ENCODE measurements around the gene LIMK2.
A peak's percentile ranks its signal among the peaks of the same experiment; 100 is the strongest.
"Not testable (repeated sequence)": the region's sequence is repeated elsewhere in the genome, so short reads cannot be mapped to it uniquely, and the experiment has no call there.

LIMK2 gene

GRCh38 chr22:31235081-31235480 lies 23.0 kb downstream of the LIMK2 start:
- no peak for DNase-seq
- H3K79me1 ChIP-seq (ENCODE audit: low read length) = peaks cover 12% of the 10 kb centered on the region

GRCh38 chr22:31236044-31236443 lies 23.9 kb downstream of the LIMK2 start:
- not testable (repeated sequence) for DNase-seq; H3K56ac ChIP-seq (ENCODE audit: low read length); H3K4me2 ChIP-seq (ENCODE audit: low read length); H3K9ac ChIP-seq (ENCODE audit: low read length); H2BK5ac ChIP-seq (ENCODE audit: low read length); H2AK5ac ChIP-seq (ENCODE audit: low read length); H3K4ac ChIP-seq (ENCODE audit: low read depth, low read length); H3K27ac ChIP-seq (ENCODE audit: low read depth, low read length); H3K36me3 ChIP-seq (ENCODE audit: control insufficient read depth, insufficient read depth, low read length); H3K4me1 ChIP-seq (ENCODE audit: control insufficient read depth, low read depth, low read length); H3K79me2 ChIP-seq (ENCODE audit: control insufficient read depth, insufficient read depth, low read length); H2BK120ac ChIP-seq (ENCODE audit: low read depth, low read length); H3K18ac ChIP-seq (ENCODE audit: low read length); H3K4me3 ChIP-seq (ENCODE audit: low read length); H3K27me3 ChIP-seq (ENCODE audit: insufficient read depth, low read length, poor library complexity); H2BK15ac ChIP-seq (replicated peaks; ENCODE audit: low read depth); H4K5ac ChIP-seq (ENCODE audit: low read length); H3K23ac ChIP-seq (ENCODE audit: low read length); H4K8ac ChIP-seq (ENCODE audit: low read depth, low read length)
- WGBS (ENCODE audit: extremely low coverage, insufficient coverage, low lambda C conversion rate) = no CpG with 5 or more reads among the region's 4 CpGs
- peaks cover 12% of the 10 kb centered on the region for H3K79me1 ChIP-seq (ENCODE audit: low read length)

More at GRCh38 chr22:31235081-31235480, 23.0 kb downstream of the LIMK2 start:
- no CpG with 5 or more reads among the region's 3 CpGs for WGBS (ENCODE audit: extremely low coverage, insufficient coverage, low lambda C conversion rate)
- H2AK5ac ChIP-seq (ENCODE audit: low read length) = no peak overlapping the region
- H3K36me3 ChIP-seq (ENCODE audit: control insufficient read depth, insufficient read depth, low read length) = no peaks in the 10 kb centered on the region
- no peak overlapping the region for H4K5ac ChIP-seq (ENCODE audit: low read length)
- H3K9ac ChIP-seq (ENCODE audit: low read length) = no peak overlapping the region
- H2BK15ac ChIP-seq (replicated peaks; ENCODE audit: low read depth) = no peak overlapping the region
- H3K79me2 ChIP-seq (ENCODE audit: control insufficient read depth, insufficient read depth, low read length) = peaks cover 4% of the 10 kb centered on the region
- no peak overlapping the region for H2BK5ac ChIP-seq (ENCODE audit: low read length)
- no peak overlapping the region for H4K8ac ChIP-seq (ENCODE audit: low read depth, low read length)
- H3K18ac ChIP-seq (ENCODE audit: low read length) = no peak overlapping the region
- no peaks in the 10 kb centered on the region for H3K4me1 ChIP-seq (ENCODE audit: control insufficient read depth, low read depth, low read length)
- H3K23ac ChIP-seq (ENCODE audit: low read length) = no peak overlapping the region
- no peaks in the 10 kb centered on the region for H3K27me3 ChIP-seq (ENCODE audit: insufficient read depth, low read length, poor library complexity)
- no peak overlapping the region for H3K56ac ChIP-seq (ENCODE audit: low read length)
- no peak overlapping the region for H3K4me3 ChIP-seq (ENCODE audit: low read length)
- no peak overlapping the region for H3K4ac ChIP-seq (ENCODE audit: low read depth, low read length)
- no peak overlapping the region for H3K4me2 ChIP-seq (ENCODE audit: low read length)
- H2BK120ac ChIP-seq (ENCODE audit: low read depth, low read length) = no peak overlapping the region
- H3K27ac ChIP-seq (ENCODE audit: low read depth, low read length) = no peak overlapping the region

- H3K18ac ChIP-seq (ENCODE audit: low read length) = no peak overlapping the region
- no peak overlapping the region for H3K9ac ChIP-seq (ENCODE audit: low read length)
- no peak overlapping the region for H3K4me2 ChIP-seq (ENCODE audit: low read length)
- WGBS (ENCODE audit: extremely low coverage, insufficient coverage, low lambda C conversion rate) = no CpG with 5 or more reads among the region's 1 CpG
- H4K8ac ChIP-seq (ENCODE audit: low read depth, low read length) = no peak overlapping the region
- H3K23ac ChIP-seq (ENCODE audit: low read length) = no peak overlapping the region
- no peak overlapping the region for H3K56ac ChIP-seq (ENCODE audit: low read length)
- H3K79me1 ChIP-seq (ENCODE audit: low read length) = peaks cover 11% of the 10 kb centered on the region
- no peaks in the 10 kb centered on the region for H3K36me3 ChIP-seq (ENCODE audit: control insufficient read depth, insufficient read depth, low read length)
- no peak overlapping the region for H2BK15ac ChIP-seq (replicated peaks; ENCODE audit: low read depth)
- H2AK5ac ChIP-seq (ENCODE audit: low read length) = no peak overlapping the region
- no peak for DNase-seq
- no peak overlapping the region for H2BK120ac ChIP-seq (ENCODE audit: low read depth, low read length)
- H3K4me1 ChIP-seq (ENCODE audit: control insufficient read depth, low read depth, low read length) = peaks cover 3% of the 10 kb centered on the region
- H2BK5ac ChIP-seq (ENCODE audit: low read length) = no peak overlapping the region
- no peak overlapping the region for H3K4ac ChIP-seq (ENCODE audit: low read depth, low read length)
- H3K27me3 ChIP-seq (ENCODE audit: insufficient read depth, low read length, poor library complexity) = no peaks in the 10 kb centered on the region
- H3K4me3 ChIP-seq (ENCODE audit: low read length) = no peak overlapping the region
- no peak overlapping the region for H3K27ac ChIP-seq (ENCODE audit: low read depth, low read length)
- peaks cover 4% of the 10 kb centered on the region for H3K79me2 ChIP-seq (ENCODE audit: control insufficient read depth, insufficient read depth, low read length)
- no peak overlapping the region for H4K5ac ChIP-seq (ENCODE audit: low read length)
These were observed 26.0 kb downstream of the LIMK2 start for GRCh38 chr22:31238057-31238456.

- WGBS (ENCODE audit: extremely low coverage, insufficient coverage, low lambda C conversion rate) = no CpG with 5 or more reads among the region's 6 CpGs
- H3K4me2 ChIP-seq (ENCODE audit: low read length) = no peak overlapping the region
- no peak overlapping the region for H3K56ac ChIP-seq (ENCODE audit: low read length)
- no peak overlapping the region for H3K4ac ChIP-seq (ENCODE audit: low read depth, low read length)
- no peaks in the 10 kb centered on the region for H3K27me3 ChIP-seq (ENCODE audit: insufficient read depth, low read length, poor library complexity)
- H2AK5ac ChIP-seq (ENCODE audit: low read length) = no peak overlapping the region
- H3K23ac ChIP-seq (ENCODE audit: low read length) = no peak overlapping the region
- no peak overlapping the region for H2BK120ac ChIP-seq (ENCODE audit: low read depth, low read length)
- no peaks in the 10 kb centered on the region for H3K36me3 ChIP-seq (ENCODE audit: control insufficient read depth, insufficient read depth, low read length)
- H2BK5ac ChIP-seq (ENCODE audit: low read length) = no peak overlapping the region
- no peak overlapping the region for H2BK15ac ChIP-seq (replicated peaks; ENCODE audit: low read depth)
- no peak overlapping the region for H3K4me3 ChIP-seq (ENCODE audit: low read length)
- H4K8ac ChIP-seq (ENCODE audit: low read depth, low read length) = no peak overlapping the region
- peaks cover 4% of the 10 kb centered on the region for H3K79me2 ChIP-seq (ENCODE audit: control insufficient read depth, insufficient read depth, low read length)
- H3K18ac ChIP-seq (ENCODE audit: low read length) = no peak overlapping the region
- H3K4me1 ChIP-seq (ENCODE audit: control insufficient read depth, low read depth, low read length) = peaks cover 15% of the 10 kb centered on the region
- H3K9ac ChIP-seq (ENCODE audit: low read length) = no peak overlapping the region
- H4K5ac ChIP-seq (ENCODE audit: low read length) = no peak overlapping the region
- H3K79me1 ChIP-seq (ENCODE audit: low read length) = peaks cover 11% of the 10 kb centered on the region
- H3K27ac ChIP-seq (ENCODE audit: low read depth, low read length) = no peak overlapping the region
- DNase-seq = no peak
These were observed 27.8 kb downstream of the LIMK2 start for GRCh38 chr22:31239771-31240370.

GRCh38 chr22:31241200-31241599 lies 29.1 kb downstream of the LIMK2 start:
- no peak overlapping the region for H3K18ac ChIP-seq (ENCODE audit: low read length)
- H3K4me1 ChIP-seq (ENCODE audit: control insufficient read depth, low read depth, low read length) = peaks cover 15% of the 10 kb centered on the region
- no CpG with 5 or more reads among the region's 1 CpG for WGBS (ENCODE audit: extremely low coverage, insufficient coverage, low lambda C conversion rate)
- no peak overlapping the region for H3K4me2 ChIP-seq (ENCODE audit: low read length)
- no peaks in the 10 kb centered on the region for H3K27me3 ChIP-seq (ENCODE audit: insufficient read depth, low read length, poor library complexity)
- H2BK120ac ChIP-seq (ENCODE audit: low read depth, low read length) = no peak overlapping the region
- H4K5ac ChIP-seq (ENCODE audit: low read length) = no peak overlapping the region
- H3K27ac ChIP-seq (ENCODE audit: low read depth, low read length) = no peak overlapping the region
- no peak overlapping the region for H2AK5ac ChIP-seq (ENCODE audit: low read length)
- no peak overlapping the region for H3K4me3 ChIP-seq (ENCODE audit: low read length)
- no peak overlapping the region for H2BK15ac ChIP-seq (replicated peaks; ENCODE audit: low read depth)
- H3K56ac ChIP-seq (ENCODE audit: low read length) = no peak overlapping the region
- peaks cover 4% of the 10 kb centered on the region for H3K79me2 ChIP-seq (ENCODE audit: control insufficient read depth, insufficient read depth, low read length)
- no peak overlapping the region for H4K8ac ChIP-seq (ENCODE audit: low read depth, low read length)
- no peaks in the 10 kb centered on the region for H3K36me3 ChIP-seq (ENCODE audit: control insufficient read depth, insufficient read depth, low read length)
- peak; percentile 74 for DNase-seq
- H3K9ac ChIP-seq (ENCODE audit: low read length) = no peak overlapping the region
- peaks cover 10% of the 10 kb centered on the region for H3K79me1 ChIP-seq (ENCODE audit: low read length)
- H3K23ac ChIP-seq (ENCODE audit: low read length) = no peak overlapping the region
- H2BK5ac ChIP-seq (ENCODE audit: low read length) = no peak overlapping the region
- no peak overlapping the region for H3K4ac ChIP-seq (ENCODE audit: low read depth, low read length)

GRCh38 chr22:31241936-31242335 lies 29.8 kb downstream of the LIMK2 start:
- Histone ChIP-seq H3K4me1 (ENCODE audit: control insufficient read depth, low read depth, low read length) (peaks cover 15% of the 10 kb centered on the region), H3K36me3 (ENCODE audit: control insufficient read depth, insufficient read depth, low read length) (no peaks in the 10 kb centered on the region), H3K9ac (ENCODE audit: low read length) (no peak overlapping the region), H2BK120ac (ENCODE audit: low read depth, low read length) (no peak overlapping the region), H3K4me3 (ENCODE audit: low read length) (no peak overlapping the region), H4K5ac (ENCODE audit: low read length) (no peak overlapping the region), H3K56ac (ENCODE audit: low read length) (no peak overlapping the region), H2AK5ac (ENCODE audit: low read length) (no peak overlapping the region), H4K8ac (ENCODE audit: low read depth, low read length) (no peak overlapping the region), H3K79me1 (ENCODE audit: low read length) (peaks cover 10% of the 10 kb centered on the region), H3K23ac (ENCODE audit: low read length) (no peak overlapping the region), H3K79me2 (ENCODE audit: control insufficient read depth, insufficient read depth, low read length) (peaks cover 4% of the 10 kb centered on the region), H2BK5ac (ENCODE audit: low read length) (no peak overlapping the region), H3K27ac (ENCODE audit: low read depth, low read length) (no peak overlapping the region), H3K4me2 (ENCODE audit: low read length) (no peak overlapping the region), H3K18ac (ENCODE audit: low read length) (no peak overlapping the region), H3K27me3 (ENCODE audit: insufficient read depth, low read length, poor library complexity) (no peaks in the 10 kb centered on the region), H2BK15ac (replicated peaks; ENCODE audit: low read depth) (no peak overlapping the region), H3K4ac (ENCODE audit: low read depth, low read length) (no peak overlapping the region)
- peak; percentile 63 for DNase-seq

Data from mesendoderm (in vitro differentiated cells).